HG03342 (cell line): ENCODE measurements around the gene FBXO17.

Experiments
- ATAC-seq: cut with Tn5 transposase; IDR thresholded peaks from one replicate; pipeline ENCODE4 v1.9.1; 2021; ENCODE audit warnings: mild to moderate bottlenecking, moderate library complexity; ENCODE audit not compliant: unreplicated experiment

FBXO17 gene

DNA sequence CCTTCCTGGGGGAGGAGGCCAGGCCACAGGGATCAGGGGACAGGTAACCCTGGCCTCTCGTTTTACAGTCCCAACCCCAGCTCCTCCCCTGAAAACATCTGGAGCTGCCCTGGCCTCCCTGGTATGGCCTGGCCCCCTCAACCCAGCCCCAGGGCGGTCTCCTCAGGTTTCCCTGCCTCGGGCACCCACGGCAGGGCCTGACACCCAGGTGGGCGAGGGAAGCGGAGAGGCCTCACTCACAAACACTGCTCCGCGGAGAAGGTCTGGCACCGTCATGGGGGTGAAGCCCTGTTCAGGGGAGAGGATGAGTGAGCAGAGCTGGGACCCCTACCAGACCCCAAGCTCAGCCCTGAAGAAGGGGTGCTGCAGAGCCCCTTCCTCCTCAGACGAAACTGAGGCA lies 57.0 kb downstream of the FBXO17 start:
- ATAC-seq = no peak

DNA sequence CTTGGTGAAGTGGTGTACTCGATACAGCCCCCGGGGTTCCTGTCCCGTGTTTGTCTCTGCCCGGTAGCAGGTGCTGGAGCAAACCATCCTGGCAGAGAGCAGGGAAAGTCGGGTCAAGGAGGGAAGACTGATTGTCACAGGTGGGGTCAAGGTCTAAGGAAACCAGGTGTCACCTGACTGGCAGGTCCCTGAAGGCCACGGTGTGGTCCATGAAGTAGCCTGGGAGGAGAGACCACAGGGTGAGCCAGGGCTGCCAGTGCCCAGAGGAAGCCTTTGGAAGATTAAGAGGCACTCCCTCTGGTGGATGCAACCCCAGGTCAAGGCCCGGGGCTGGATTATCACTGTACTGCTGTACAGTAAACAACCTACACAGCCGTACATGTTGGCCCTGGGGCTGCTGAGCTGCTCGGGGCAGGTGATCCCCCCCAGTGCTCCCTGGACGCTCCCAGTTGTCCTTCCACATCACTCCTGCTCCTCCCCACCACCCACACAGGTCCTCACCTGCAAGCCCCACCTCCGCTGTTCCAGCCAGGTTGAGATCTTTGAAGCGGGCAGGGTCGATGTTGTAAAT lies 57.5 kb downstream of the FBXO17 start:
- ATAC-seq = no peak

DNA sequence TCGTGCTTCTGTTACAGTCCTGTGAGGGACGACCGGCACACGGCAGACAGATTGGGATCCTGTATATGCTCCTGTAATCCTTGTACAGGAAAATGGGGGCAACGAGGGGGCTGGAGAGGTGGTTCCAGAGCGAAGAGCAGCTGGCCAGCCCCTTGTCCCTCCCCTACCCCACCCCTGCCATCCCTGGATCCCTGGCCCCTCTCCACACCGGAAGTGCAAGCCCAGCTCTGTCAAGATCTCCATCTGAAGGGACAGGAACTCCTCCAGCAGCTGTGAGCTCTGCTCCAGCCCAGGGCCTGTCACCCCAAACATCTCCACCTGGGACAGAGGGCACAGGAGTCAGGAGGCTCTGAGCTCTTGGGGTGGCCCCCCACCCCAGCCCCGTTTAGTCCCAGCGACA lies 58.0 kb downstream of the FBXO17 start:
- ATAC-seq = no peak

DNA sequence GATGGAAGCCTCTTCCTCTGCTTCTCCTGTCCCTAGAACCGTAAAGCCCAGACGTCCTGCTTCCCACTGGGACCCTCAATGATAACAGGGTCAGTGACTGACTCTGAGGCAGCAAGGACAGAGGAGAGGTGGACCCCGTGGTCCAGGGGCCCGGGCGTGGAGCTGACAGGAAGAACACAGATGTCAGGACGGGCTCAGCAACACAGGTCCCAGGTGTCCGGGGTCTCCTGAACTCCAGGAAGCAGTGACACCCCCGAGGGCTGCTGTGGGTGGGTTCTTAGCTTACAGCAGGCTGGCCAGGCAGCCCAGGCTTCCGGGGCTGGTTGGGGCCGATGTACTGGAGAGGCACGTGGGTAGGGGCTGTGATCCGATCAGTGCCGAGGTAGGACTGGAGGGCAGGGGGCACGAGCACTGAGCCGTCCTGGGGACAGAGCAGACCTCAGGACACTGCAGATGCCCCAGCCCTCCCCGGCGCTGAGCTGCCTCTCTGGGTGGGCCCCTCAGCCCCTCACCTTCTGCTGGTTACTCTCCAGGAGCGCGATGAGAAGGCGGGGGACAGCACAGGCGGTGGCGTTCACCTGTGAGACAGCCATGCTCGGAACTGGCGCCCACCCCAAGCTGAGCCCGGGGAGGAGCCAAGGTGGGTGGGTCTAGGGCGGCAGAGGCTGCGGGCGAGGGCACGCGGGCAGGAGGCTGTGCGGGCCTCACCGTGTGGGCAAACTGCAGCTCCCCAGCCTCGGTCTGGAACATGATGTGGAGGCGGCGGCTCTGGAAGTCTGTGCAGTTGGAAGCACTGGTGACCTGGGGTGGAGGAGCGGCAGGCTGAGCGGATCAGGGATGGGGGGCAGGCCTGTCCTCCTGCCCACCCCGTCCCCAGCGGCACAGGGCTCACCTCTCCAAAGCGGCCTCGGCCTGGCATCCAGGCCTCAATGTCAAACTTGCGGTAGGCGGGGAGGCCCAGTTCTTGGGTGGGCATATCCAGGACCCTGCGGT lies 59.9 kb downstream of the FBXO17 start:
- no peak for ATAC-seq

DNA sequence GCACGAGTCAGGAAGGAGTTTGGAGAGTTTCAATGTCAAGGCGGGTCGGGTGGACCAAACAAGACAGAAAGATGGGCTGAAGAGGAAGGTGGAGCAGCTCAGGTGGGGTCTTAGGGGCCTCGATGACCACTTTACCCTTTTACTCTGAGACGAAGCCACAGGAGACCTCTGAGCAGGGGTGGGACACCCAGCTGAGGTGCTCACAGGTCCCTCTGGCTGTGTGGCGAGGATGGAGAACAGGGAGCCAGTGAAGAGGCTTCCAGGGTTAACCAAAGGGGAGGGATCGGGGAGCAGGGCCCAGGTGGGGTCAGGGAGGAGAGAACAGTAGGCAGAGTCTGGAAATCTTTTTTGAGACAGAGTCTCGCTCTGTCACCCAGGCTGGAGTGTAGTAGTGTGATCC lies 61.6 kb downstream of the FBXO17 start:
- no peak for ATAC-seq

DNA sequence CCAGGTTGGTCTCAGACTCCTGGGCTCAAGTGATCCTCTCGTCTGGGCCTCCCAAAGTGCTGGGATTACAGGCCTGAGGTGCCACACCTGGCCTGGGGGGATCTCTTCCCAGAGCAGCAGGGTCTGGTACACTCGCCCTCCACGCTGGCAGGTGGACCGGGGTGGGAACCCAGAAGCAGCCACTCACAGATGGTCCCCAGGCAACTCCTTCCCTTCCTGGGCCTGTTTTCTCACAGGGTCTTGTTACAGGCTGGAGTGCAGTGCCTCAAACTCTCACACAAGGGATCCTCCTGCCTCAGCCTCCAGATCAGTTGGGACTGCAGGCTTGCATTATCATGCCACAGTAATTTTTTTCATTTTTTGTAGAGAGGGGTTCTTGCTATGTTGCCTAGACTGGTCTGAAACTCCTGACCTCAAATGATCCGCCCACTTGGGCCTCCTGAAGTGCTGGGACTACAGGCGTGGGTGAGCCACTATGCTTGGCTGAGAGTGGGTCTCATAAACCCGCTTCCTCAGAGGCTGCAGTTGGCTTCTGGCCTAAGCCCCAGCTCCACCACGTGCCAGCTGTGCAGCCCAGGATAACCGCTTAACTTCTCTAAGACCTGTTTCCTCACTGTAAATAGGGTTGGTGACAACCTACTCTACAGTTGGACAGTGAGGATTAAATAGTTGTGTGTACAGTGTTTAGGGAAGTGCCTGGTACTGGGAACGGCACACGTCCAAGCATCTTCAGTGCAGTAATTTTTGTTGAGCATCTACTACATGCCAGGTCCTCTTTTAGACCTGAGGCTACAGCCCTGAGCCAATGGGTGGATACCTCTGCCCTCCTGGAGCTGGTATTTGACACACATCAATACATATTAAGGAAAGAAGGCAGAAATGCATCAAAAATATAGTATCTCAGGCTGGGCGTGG lies 62.7 kb downstream of the FBXO17 start:
- ATAC-seq = no peak

DNA sequence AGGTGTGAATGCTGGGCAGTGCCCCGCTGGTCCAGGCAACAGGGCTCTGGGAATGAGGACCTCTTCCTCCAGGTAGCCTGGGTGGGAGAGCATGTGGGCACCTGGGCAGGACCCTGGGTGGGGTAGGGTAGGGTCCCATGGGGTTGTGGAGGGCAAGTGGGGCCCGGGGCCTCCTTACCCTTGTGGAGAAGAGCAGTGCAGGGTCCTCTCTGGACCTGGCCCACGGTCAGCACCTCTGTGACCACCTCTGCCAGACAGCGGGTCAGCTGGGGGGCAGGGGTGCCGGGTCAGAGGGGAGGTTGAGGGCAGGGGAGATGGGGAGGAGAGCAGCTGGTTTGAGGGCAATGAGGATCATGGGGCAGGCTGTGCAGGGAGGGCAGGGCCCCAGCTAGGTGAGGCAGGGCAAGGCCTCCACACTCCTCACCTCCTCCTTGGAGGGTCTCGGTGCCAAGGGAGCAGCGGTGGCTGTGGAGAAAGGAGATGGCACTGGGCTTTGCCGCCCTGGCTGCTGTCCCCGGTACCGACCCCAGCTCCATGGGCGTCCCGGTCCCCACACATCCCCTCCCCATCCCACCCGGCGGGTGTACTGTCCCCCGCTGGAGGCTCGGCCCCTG lies 64.0 kb downstream of the FBXO17 start:
- no peak for ATAC-seq

DNA sequence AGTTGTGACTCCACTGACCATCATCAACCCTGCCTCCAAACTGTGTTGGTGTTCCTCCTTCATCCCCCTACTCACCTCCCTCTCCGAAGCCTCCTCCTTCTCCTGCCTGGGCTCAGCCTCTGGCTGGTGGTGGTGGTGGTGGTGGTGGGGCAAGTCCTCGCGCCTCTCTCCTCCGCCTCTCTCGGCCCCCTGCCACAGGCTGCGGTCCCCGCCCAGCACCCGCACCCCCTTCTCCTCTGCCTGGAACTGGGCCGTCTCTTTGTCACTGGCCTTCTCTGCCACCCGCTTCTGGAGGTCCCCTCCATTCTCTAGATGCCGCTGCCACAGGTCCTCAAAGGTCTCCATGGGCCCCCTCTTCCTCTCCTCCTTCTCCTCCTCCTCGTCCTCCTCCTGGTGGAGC lies 65.1 kb downstream of the FBXO17 start:
- ATAC-seq = no peak

DNA sequence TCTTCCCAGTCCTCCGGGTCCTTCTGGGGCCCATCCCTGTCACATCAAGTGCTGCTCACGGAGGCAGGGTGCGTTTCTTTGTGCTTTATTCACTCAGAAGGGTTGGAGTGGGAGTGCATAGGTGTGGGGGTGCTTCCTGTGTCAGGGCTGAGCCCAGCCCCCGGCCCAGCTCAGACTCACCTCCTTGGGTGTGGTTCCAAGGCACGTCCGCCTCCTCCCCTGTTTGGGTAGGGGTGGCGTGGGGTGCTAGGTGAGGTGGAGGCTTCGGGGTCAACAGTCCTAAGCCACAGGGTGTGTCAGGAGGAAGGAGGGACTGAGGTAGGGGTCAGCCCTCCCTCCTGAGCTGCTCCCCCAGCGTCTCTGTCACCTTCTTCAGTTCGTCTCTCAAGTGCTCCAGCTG lies 66.6 kb downstream of the FBXO17 start:
- ATAC-seq = no peak

DNA sequence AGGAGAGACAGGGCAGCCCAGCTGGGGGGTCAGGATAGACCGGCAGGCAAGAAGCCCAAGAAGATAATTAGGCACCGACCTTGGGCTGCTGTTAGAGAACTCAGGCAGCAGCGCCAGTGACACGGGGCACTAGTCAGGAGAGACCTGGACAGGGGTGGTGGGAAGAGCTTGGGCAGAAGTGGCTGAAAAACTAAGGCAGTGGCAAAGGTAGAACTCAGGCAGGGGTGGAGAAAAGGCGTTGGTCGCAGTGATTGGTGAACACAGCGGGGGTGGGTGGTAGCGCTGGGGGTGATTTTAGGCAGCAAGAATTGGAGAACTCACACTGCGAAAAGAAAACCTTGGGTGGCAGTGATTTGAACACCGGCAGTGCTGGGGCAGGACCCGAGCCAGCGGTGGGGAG lies 67.9 kb downstream of the FBXO17 start:
- ATAC-seq = no peak

DNA sequence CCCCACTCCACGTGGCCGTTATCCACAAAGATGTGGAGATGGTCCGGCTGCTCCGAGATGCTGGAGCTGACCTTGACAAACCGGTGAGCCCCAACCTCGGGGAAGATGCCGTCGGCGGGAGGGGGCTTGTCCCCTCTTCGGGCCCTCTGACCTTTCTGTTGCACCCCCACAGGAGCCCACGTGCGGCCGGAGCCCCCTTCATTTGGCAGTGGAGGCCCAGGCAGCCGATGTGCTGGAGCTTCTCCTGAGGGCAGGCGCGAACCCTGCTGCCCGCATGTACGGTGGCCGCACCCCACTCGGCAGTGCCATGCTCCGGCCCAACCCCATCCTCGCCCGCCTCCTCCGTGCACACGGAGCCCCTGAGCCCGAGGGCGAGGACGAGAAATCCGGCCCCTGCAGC lies 68.3 kb downstream of the FBXO17 start:
- no peak for ATAC-seq

DNA sequence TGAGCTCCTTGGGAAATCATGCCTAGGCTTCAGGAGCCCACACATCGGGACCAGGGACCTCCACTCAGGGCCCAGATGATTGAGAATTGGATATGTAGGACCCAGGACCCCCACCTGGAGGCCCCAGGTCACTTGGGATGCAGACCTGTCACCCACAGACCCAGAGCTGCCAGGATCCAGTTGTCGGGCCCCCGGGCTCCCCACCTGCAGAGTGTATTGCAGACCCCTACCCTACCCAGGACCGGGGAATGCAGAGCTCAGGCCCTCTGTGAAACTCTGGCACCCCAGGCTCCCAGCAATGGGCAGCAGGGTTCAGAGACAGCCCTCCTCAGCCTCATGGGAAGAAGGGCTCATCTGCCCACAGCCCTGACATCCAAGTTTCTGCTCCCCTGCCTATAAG lies 69.9 kb downstream of the FBXO17 start:
- no peak for ATAC-seq

DNA sequence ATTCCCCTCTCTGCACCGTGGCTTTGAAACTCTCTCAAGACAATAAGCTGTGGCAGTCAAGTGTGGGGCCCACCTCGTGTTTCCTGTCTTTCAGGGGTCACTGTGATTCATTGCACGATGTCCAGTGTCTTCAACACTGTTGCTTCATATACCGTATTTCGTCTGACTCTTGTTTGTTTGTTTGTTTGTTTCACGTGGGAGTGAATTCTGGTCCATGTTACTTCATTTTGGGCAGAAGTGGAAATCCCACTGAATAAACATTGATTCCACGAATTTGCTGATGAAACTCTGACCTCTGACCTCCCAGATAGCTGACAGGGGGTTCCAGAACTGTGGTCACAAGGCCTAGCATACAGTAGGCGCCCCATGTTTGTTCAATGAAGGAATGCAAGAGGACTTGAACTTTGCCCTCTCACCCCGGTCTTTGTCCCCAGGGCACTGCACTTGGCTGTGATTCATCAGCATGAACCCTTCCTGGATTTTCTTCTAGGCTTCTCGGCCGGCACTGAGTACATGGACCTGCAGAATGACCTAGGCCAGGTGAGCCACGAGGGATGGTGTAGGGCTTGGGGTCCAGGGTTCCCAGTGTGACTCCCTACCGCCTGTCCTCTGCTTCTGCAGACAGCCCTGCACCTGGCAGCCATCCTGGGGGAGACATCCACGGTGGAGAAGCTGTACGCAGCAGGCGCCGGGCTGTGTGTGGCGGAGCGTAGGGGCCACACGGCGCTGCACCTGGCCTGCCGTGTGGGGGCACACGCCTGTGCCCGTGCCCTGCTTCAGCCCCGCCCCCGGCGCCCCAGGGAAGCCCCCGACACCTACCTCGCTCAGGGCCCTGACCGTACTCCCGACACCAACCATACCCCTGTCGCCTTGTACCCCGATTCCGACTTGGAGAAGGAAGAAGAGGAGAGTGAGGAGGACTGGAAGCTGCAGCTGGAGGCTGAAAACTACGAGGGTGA lies 70.7 kb downstream of the FBXO17 start:
- ATAC-seq = no peak

DNA sequence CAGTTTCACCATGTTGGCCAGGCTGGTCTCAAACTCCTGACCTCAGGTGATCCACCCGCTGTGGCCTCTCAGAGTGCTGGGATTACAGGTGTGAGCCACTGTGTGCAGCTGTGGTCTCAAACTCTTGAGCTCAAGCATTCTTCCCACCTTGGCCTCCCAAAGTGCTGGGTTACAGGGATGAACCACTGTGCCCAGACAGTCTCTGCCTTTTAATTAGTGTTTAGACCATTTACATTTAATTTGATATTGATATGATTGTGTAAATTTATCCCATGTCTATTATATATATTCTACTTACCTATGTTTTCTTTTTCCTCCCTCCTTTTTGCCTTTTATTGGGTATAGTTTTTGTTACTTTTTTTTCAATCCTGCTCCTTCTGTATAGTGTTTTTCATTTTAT lies 73.9 kb downstream of the FBXO17 start:
- no peak for ATAC-seq

DNA sequence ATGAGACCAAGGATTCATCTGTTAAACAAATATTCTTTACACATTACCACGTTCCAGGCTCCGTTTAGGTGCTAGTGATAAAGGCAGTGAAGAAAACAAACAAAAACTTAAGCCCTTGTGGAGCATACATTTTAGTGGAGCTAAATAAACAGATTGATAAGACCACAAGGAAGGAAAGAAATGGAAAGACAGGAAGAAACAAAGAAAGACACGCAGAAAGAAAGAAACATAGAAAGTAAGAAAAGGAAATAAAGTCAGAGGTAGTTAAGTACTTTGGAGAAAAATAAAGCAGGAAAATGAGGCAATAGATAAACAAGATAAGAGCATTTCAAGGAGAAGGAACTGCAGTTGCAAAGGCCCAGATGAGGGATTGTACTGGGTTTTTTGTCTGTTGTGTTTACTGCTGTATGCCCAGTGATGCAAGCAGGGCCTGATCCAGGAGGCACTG lies 74.8 kb downstream of the FBXO17 start:
- no peak for ATAC-seq

DNA sequence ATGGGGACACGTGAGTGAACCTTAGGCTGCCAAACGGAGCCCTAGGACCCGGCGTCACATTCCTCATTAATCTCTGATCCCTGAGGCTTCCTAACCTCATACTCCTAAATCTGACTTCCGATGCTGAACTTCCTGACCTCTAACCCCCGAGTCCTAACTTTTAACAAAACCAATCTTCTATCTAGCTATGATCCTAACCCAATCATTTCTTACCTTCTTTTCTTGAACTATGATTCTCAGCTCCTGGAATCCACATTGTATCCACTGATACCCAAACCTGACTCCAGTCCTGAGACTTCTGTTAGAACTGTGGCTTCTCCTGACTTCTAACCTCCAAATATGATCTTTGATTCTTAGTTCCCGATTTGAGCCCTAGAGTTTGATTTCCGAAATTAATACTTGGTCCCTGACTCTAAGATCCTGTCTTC lies 75.3 kb downstream of the FBXO17 start:
- ATAC-seq = no peak

DNA sequence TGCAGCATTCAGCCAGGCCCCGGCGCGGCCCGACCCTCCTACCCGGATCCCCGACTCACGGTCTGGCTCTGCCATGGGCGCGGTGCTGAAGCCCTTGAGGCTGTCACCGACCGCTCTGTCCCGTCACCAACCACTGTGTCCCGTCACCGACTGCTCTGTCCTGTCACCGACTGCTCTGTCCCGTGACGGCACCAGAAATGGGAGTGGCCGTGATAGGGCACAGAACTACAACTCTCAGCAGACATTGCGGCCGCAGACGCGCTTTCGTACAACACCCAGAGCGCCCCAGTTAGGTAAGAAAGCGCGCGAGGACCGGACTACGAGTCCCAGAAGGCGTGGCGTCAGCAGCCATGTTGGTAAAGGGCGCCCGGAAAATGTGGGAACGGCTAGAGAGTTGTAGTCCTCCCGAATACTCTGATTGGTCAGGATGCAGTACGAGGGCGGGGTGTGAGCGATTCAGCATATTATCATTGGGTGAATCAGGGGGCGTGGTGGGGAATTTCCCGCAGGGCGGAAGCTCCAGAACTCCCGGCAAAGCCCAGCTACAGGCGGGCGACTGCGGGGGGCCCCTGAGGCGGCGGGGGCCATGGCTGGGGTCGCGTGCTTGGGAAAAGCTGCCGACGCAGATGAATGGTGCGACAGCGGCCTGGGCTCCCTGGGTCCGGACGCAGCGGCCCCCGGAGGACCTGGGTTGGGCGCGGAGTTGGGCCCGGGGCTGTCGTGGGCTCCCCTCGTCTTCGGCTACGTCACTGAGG lies 75.9 kb downstream of the FBXO17 start, which contains the start of the genes NFKBIB and SIRT2:
NFKBIB (plus strand) TSS at position 523 of the 755 bp plus-strand sequence; CDS start at position 587, 64 bp downstream.
SIRT2 (minus strand) TSS at position 172 of the 755 bp plus-strand sequence; CDS start at position 75, 97 bp downstream.
- peak; percentile 84 for ATAC-seq

DNA sequence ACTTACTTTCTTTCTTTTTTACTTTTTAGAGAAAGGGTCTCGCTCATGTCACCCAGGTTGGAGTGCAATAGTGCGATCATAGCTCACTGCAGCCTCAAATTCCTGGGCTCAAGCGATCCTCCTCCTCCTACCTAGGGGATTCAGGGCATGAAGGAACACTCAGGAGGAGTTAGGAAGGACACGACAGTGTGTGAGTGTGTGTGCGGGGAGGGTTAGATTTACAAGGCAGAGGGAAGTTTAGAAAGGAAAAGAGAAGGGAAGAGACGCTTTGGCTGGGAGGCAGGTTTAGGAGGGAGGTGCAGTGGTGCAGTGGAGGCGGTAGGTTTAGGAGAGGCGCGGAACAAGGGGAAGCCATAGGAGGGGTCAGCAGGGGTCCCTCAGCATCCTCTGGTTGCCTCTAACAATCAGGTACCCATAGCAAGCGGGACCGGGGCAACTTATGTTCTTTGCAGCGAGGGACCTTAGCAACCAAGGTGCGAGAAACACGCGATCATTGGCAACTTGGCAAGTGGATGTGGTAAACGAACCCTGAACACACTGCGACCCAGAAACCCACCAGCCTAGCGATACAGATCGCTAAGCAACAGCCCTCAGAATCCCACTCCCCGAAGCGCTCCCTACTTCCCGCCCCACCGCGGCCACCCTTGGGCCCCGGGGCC lies 76.6 kb downstream of the FBXO17 start:
- no peak for ATAC-seq
